Esophagus squamous epithelium (tissue), 5 donors: Measurements from ENCODE around the gene SRA1. TPM values are rescaled to one million over a fixed set of nuclear protein-coding genes. Genes with fewer than 3 reads are reported as not detected.
A peak's percentile ranks its signal among the peaks of the same experiment; 100 is the strongest.
"Not testable (repeated sequence)": the region's sequence is repeated elsewhere in the genome, so short reads cannot be mapped to it uniquely, and the experiment has no call there.

ENCODE experiments used
- DNase-seq: peaks from one replicate; lab custom pipeline; 2025; lab: John Stamatoyannopoulos, UW
- H3K27ac ChIP-seq, 4 donors: fragments of 200-600 bp; sonication (generic); one replicate each; pipeline ENCODE4 v1.5.1; 2016 to 2019; ENCODE audit warnings: mild to moderate bottlenecking in 1 of 4
- H3K27me3 ChIP-seq, 4 donors: fragments of 200-600 bp; sonication (generic); 1 replicate in 3 of 4; 2 replicates in 1 of 4; pipeline versions ENCODE4 v1.5.1 to v1.6.0; 2017 to 2021; ENCODE audit warnings: antibody characterized with exemption in 1 of 4
- H3K36me3 ChIP-seq, 3 donors: fragments of 200-600 bp; sonication (generic); one replicate each; pipeline ENCODE4 v1.5.1; 2016 to 2019
- H3K4me1 ChIP-seq, 3 donors: fragments of 200-600 bp; sonication (generic); one replicate each; pipeline ENCODE4 v1.5.1; 2017 to 2019
- H3K4me3 ChIP-seq, 4 donors: fragments of 200-600 bp; sonication (generic); 1 replicate in 3 of 4; 2 replicates in 1 of 4; pipeline ENCODE4 v1.5.1; 2016 to 2019; ENCODE audit warnings: mild to moderate bottlenecking in 2 of 4, moderate library complexity in 1 of 4
- H3K9me3 ChIP-seq, 3 donors: fragments of 200-600 bp; sonication (generic); one replicate each; pipeline ENCODE4 v1.5.1; 2016 to 2019
- POLR2A ChIP-seq, 4 donors: fragments of 450-650 bp; IDR thresholded peaks; one replicate each; pipeline ENCODE4 v1.6.1; 2017; ENCODE audit warnings: antibody characterized with exemption in 4 of 4, mild to moderate bottlenecking in 4 of 4, moderate library complexity in 3 of 4
- WGBS, 2 donors: methylation state at CpG; one replicate each; pipeline ENCODE4 v1.1.5; 2018; 5-methylcytosine and 5-hydroxymethylcytosine counted together
- intact Hi-C: fragments of 100-400 bp; cut with DNase I; formaldehyde crosslinking; loops from one replicate; pipeline ENCODE4 v1.15.0; 2022
- total RNA-seq, 4 donors: library from RNA; depleted of rRNA; stranded (reverse); fragments of >200 nt; gene quantifications; one replicate each; pipeline ENCODE4 v1.1.0, GENCODE V29; 2016
- TF ChIP-seq, protein P1 (sequence below), 6 experiments: fragments of 450-650 bp in 4 of 6; fragments of 200-600 bp in 2 of 6; sonication (generic) in 2 of 6; IDR thresholded peaks; one replicate each; pipeline ENCODE4 v1.5.1; 2016 to 2019; ENCODE audit warnings: antibody characterized with exemption in 6 of 6, mild to moderate bottlenecking in 4 of 6, moderate library complexity in 4 of 6
- donor health status: DM: yes; HTN: yes; CAD: no.

SRA1 gene
- total RNA-seq, 4 donors from 2014 or later = 17.4 to 22.3 (median 21.0) TPM

- Histone ChIP-seq H3K9me3 (no peaks in the 10 kb centered on the region), H3K4me1 (peaks cover 0 to 27% (median 0%) of the 10 kb centered on the region in 3 donors), H3K27me3 (no peaks in the 10 kb centered on the region), H3K36me3 (no peaks in the 10 kb centered on the region), H3K4me3 (no peak overlapping the region), H3K27ac (no peak overlapping the region)
- intact Hi-C loops = no loop called here
- WGBS, 2 donors = 87 to 94% methylated on average over 1 of the region's 1 CpG
- no peak for DNase-seq
- TF ChIP-seq POLR2A (IDR thresholded peaks at IDR 0.05) = no peak
- TF ChIP-seq, protein P1, sequence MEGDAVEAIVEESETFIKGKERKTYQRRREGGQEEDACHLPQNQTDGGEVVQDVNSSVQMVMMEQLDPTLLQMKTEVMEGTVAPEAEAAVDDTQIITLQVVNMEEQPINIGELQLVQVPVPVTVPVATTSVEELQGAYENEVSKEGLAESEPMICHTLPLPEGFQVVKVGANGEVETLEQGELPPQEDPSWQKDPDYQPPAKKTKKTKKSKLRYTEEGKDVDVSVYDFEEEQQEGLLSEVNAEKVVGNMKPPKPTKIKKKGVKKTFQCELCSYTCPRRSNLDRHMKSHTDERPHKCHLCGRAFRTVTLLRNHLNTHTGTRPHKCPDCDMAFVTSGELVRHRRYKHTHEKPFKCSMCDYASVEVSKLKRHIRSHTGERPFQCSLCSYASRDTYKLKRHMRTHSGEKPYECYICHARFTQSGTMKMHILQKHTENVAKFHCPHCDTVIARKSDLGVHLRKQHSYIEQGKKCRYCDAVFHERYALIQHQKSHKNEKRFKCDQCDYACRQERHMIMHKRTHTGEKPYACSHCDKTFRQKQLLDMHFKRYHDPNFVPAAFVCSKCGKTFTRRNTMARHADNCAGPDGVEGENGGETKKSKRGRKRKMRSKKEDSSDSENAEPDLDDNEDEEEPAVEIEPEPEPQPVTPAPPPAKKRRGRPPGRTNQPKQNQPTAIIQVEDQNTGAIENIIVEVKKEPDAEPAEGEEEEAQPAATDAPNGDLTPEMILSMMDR (IDR thresholded peaks at IDR 0.05) = no peak
These were observed 30.2 kb upstream of the SRA1 start for GRCh38 chr5:140587495-140587894.

DNA sequence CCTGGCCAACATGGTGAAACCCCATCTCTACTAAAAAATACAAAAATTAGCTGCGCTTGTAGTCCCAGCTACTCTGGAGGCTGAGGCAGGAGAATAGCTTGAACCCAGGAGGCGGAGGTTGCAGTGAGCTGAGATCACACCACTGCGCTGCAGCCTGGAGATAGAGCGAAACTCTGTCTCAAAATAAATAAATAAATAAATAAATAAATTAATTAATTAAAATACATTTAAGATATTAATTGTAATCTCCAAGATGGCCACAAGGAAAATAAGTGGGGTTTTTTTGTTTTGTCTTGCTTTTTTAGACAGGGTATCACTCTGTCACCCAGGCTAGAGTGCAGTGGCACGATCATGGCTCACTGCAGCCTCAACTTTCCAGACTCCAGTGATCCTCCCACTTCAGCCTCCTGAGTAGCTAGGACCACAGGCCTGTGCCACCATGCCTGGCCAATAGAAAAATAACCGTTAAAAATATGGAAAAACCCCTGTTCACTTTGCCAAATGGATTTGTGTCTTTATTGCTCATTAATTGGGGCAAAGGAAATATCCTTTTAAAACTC, 22.0 kb upstream of the SRA1 start:
- H3K36me3 ChIP-seq, H3K9me3 ChIP-seq, DNase-seq, H3K27me3 ChIP-seq, H3K4me3 ChIP-seq, H3K4me1 ChIP-seq, H3K27ac ChIP-seq, intact Hi-C loops: not testable (repeated sequence)
- WGBS, 2 donors = 88 to 91% methylated on average over 6 of the region's 6 CpGs

GRCh38 chr5:140576776-140577201, 19.5 kb upstream of the SRA1 start:
- intact Hi-C loops = no loop called here
- DNase-seq = no peak
- no peak overlapping the region for H3K4me3 ChIP-seq
- peak overlapping the region in 3 of 4 donors; percentile 0 to 61 (median 31) for H3K27ac ChIP-seq
- no peaks in the 10 kb centered on the region for H3K36me3 ChIP-seq
- TF ChIP-seq, protein P1 (IDR thresholded peaks at IDR 0.05) = no peak
- no peak for TF ChIP-seq POLR2A (IDR thresholded peaks at IDR 0.05)
- peaks cover 0 to 3% (median 0%) of the 10 kb centered on the region in 3 donors for H3K4me1 ChIP-seq
- H3K27me3 ChIP-seq = no peaks in the 10 kb centered on the region
- 63 to 69% methylated on average over 2 of the region's 2 CpGs for WGBS, 2 donors
- H3K9me3 ChIP-seq = no peaks in the 10 kb centered on the region

DNA sequence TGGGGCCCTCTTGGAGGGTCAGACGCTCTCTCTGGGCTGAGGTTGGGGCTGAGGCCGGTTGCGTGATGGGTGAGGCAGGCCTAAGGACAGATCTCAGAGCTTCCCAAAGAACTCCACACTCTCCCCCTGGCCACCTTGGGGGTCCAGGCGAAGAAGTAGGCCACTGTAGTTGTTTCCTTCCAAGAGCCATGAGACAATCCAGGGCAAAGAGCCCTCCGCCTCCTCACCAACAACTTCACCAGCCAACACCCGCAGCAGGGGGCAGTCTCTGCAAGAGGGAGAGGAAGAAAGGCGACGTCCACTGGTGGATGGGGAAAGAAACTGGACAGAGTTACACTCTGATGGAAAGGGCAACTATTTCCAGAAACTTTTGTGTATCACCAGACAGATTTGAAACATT, 18.0 kb upstream of the SRA1 start:
- H3K27ac ChIP-seq = no peak overlapping the region

GRCh38 chr5:140574165-140574564, 16.9 kb upstream of the SRA1 start:
- TF ChIP-seq, protein P1 (IDR thresholded peaks at IDR 0.05) = no peak
- no peak for TF ChIP-seq POLR2A (IDR thresholded peaks at IDR 0.05)
- no peaks in the 10 kb centered on the region for H3K9me3 ChIP-seq
- 56 to 62% methylated on average over 3 of the region's 3 CpGs for WGBS, 2 donors
- DNase-seq = no peak
- H3K4me3 ChIP-seq = no peak overlapping the region
- H3K27ac ChIP-seq = no peak overlapping the region
- intact Hi-C loops = no loop called here
- no peaks in the 10 kb centered on the region for H3K27me3 ChIP-seq
- H3K36me3 ChIP-seq = peaks cover 0 to 13% (median 0%) of the 10 kb centered on the region in 3 donors
- H3K4me1 ChIP-seq = peaks cover 0 to 29% (median 4%) of the 10 kb centered on the region in 3 donors

More for the DNA sequence above, 18.0 kb upstream of the SRA1 start:
- TF ChIP-seq, protein P1 (IDR thresholded peaks at IDR 0.05) = peak in 5 of 6 experiments; percentile 11 to 49 (median 30)
- TF ChIP-seq POLR2A (IDR thresholded peaks at IDR 0.05) = no peak
- whole genome bisulfite sequencing, 2 donors = 73 to 80% methylated on average over 4 to 7 of the region's 8 CpGs
- no peak overlapping the region for H3K4me3 ChIP-seq
- H3K27me3 ChIP-seq = no peaks in the 10 kb centered on the region
- no peaks in the 10 kb centered on the region for H3K9me3 ChIP-seq
- peaks cover 0 to 18% (median 4%) of the 10 kb centered on the region in 3 donors for H3K4me1 ChIP-seq
- peaks cover 0 to 5% (median 0%) of the 10 kb centered on the region in 3 donors for H3K36me3 ChIP-seq
- intact Hi-C loops = no loop called here
- no peak for DNase-seq
